ENCODE data around the gene USP4.
"Not testable (repeated sequence)": the region's sequence is repeated elsewhere in the genome, so short reads cannot be mapped to it uniquely, and the experiment has no call there.

The USP4 gene

GRCh38 chr3:49236226-49236625, 103.6 kb downstream of the USP4 start:
- H3K4me2 ChIP-seq (ENCODE audit: low read depth, low read length, poor library complexity, severe bottlenecking): no peak overlapping the region
- H3K9me3 ChIP-seq (ENCODE audit: insufficient read depth, low read length): peaks cover 17% of the 10 kb centered on the region; the same call in 1 of the 2 replicates
- H2AFZ ChIP-seq (ENCODE audit: low read depth, low read length, severe bottlenecking): no peak overlapping the region
- no peak overlapping the region for H3K4me3 ChIP-seq (ENCODE audit: insufficient read depth, low read length, poor library complexity, severe bottlenecking)
- H3K9ac ChIP-seq (ENCODE audit: low read length): no peak overlapping the region
- no peaks in the 10 kb centered on the region for H3F3A ChIP-seq (ENCODE audit: insufficient read depth)
- no peaks in the 10 kb centered on the region for H4K20me1 ChIP-seq (ENCODE audit: low read depth, low read length)
- no peak for TF ChIP-seq CTCF (IDR thresholded peaks at IDR 0.05; ENCODE audit: insufficient read depth, low read length, poor library complexity, severe bottlenecking)
- H3K27ac ChIP-seq (ENCODE audit: low read depth, low read length): no peak overlapping the region
- H3K79me2 ChIP-seq (ENCODE audit: insufficient read depth, low read length): no peaks in the 10 kb centered on the region
- no peaks in the 10 kb centered on the region for H3K36me3 ChIP-seq (ENCODE audit: low read length)
- no peaks in the 10 kb centered on the region for H3K9me2 ChIP-seq (replicated peaks; ENCODE audit: insufficient read depth, low read length)
- H3K27me3 ChIP-seq (ENCODE audit: low read length): no peaks in the 10 kb centered on the region

- H3F3A ChIP-seq (ENCODE audit: insufficient read depth); H3K79me2 ChIP-seq (ENCODE audit: insufficient read depth, low read length); H2AFZ ChIP-seq (ENCODE audit: low read depth, low read length, severe bottlenecking); H3K4me2 ChIP-seq (ENCODE audit: low read depth, low read length, poor library complexity, severe bottlenecking); H3K9ac ChIP-seq (ENCODE audit: low read length); H3K36me3 ChIP-seq (ENCODE audit: low read length); H3K27me3 ChIP-seq (ENCODE audit: low read length); H3K9me2 ChIP-seq (replicated peaks; ENCODE audit: insufficient read depth, low read length); H3K4me3 ChIP-seq (ENCODE audit: insufficient read depth, low read length, poor library complexity, severe bottlenecking); H4K20me1 ChIP-seq (ENCODE audit: low read depth, low read length); H3K27ac ChIP-seq (ENCODE audit: low read depth, low read length): not testable (repeated sequence)
- H3K9me3 ChIP-seq (ENCODE audit: insufficient read depth, low read length): peaks cover 23% of the 10 kb centered on the region; the same call in 1 of the 2 replicates
These were observed 111.0 kb downstream of the USP4 start for GRCh38 chr3:49228817-49229216.

Data from SU-DHL-6 (cell line).